Measurements from ENCODE around the gene CTNNA2. TPM values are rescaled to one million over a fixed set of nuclear protein-coding genes. Genes with fewer than 3 reads are reported as not detected.

The CTNNA2 gene
- total RNA-seq, 1 donor from 2014 or later = 43.5 TPM

DNA sequence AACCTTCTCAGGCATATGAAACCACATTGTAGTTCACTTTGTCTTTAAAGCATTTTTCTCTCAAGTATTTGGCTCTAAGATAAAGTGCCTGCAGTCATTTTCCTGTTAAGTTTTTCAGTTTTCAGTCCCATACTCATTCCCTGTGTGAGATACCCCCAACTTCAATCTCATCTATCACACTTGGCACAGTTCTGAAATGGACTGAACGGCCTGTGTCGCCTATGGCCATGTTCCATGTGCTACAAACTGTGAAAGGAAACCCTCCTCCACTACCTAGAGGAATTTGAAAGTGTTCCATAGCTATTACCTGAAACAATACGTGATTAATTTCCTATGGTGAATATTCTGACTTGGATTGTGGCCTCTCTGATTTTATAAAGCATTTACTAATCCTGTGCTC, 319.1 kb downstream of the CTNNA2 start:
- no peak for TF ChIP-seq EZH2phosphoT487 (IDR thresholded peaks at IDR 0.05)
- TF ChIP-seq, protein P1, sequence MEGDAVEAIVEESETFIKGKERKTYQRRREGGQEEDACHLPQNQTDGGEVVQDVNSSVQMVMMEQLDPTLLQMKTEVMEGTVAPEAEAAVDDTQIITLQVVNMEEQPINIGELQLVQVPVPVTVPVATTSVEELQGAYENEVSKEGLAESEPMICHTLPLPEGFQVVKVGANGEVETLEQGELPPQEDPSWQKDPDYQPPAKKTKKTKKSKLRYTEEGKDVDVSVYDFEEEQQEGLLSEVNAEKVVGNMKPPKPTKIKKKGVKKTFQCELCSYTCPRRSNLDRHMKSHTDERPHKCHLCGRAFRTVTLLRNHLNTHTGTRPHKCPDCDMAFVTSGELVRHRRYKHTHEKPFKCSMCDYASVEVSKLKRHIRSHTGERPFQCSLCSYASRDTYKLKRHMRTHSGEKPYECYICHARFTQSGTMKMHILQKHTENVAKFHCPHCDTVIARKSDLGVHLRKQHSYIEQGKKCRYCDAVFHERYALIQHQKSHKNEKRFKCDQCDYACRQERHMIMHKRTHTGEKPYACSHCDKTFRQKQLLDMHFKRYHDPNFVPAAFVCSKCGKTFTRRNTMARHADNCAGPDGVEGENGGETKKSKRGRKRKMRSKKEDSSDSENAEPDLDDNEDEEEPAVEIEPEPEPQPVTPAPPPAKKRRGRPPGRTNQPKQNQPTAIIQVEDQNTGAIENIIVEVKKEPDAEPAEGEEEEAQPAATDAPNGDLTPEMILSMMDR (IDR thresholded peaks at IDR 0.05) = no peak
- no peak for TF ChIP-seq EZH2 (IDR thresholded peaks at IDR 0.05)
- H3K4me1 Mint-ChIP-seq = peaks cover 25% of the 10 kb centered on the region
- H3K4me1 ChIP-seq = peaks cover 16% of the 10 kb centered on the region
- no peaks in the 10 kb centered on the region for H3K27me3 Mint-ChIP-seq (ENCODE audit: insufficient read depth, low read depth)
- no peak overlapping the region for H3K4me3 ChIP-seq
- H3K79me2 ChIP-seq (ENCODE audit: low read depth) = no peaks in the 10 kb centered on the region
- no peak overlapping the region for H3K9ac ChIP-seq
- peaks cover 3% of the 10 kb centered on the region for H3K9me3 ChIP-seq (ENCODE audit: low read depth)
- no peak overlapping the region for H2AFZ ChIP-seq (replicated peaks)
- H3F3A ChIP-seq (ENCODE audit: low read depth) = peaks cover 8% of the 10 kb centered on the region
- no peaks in the 10 kb centered on the region for H3K27me3 ChIP-seq
- no peak overlapping the region for H3K4me2 ChIP-seq
- no peaks in the 10 kb centered on the region for H3K36me3 ChIP-seq
- H3K4me3 Mint-ChIP-seq = no peak overlapping the region
- H3K27ac Mint-ChIP-seq = peak overlapping the region; percentile 97
- no peaks in the 10 kb centered on the region for H3K36me3 Mint-ChIP-seq
- no peak overlapping the region for H3K27ac ChIP-seq
- peaks cover 3% of the 10 kb centered on the region for H3K9me3 Mint-ChIP-seq
- DNase-seq (ENCODE audit: low spot score) = no peak
- no peaks in the 10 kb centered on the region for H4K20me1 ChIP-seq (ENCODE audit: low read depth)

DNA sequence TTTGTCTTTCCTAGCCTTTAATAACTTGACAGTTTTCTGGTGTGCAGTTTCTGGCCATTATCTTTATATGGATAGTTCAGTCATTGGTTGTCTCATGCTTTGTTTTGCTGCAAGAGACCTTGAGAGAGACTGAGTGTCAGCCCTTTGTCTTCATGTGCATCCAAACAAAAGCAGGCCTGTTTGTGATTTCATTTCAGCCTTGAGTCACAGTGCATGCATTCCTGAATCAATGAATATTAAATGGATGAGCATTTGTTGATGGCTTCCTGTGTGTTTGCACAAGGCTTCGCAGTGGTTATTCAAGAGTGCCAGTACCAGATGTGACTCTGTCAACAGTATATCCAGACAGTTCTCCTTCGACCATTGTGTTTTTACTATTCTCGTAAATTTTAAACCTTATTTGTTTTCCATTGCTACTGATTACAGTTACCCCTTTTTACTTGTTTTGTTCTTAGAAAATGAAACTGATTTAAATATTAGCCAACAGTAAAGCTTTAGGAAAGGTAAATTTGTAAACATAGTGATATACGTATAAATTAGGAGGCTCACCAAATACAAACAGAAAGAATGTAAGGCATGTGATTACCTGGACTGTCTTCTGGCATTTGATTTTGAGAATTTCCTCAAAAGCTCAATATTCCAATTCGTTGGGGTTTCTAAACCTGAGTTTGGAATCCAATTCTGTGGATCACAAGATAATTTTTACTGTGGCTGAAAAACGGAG, 319.8 kb downstream of the CTNNA2 start:
- Mint-ChIP-seq H3K27ac (peak overlapping the region; percentile 97), H3K27me3 (ENCODE audit: insufficient read depth, low read depth) (no peaks in the 10 kb centered on the region), H3K4me1 (peaks cover 25% of the 10 kb centered on the region), H3K36me3 (peaks cover 2% of the 10 kb centered on the region), H3K4me3 (no peak overlapping the region), H3K9me3 (peaks cover 3% of the 10 kb centered on the region)
- Histone ChIP-seq H3K27ac (peak overlapping the region; percentile 39), H3K9me3 (ENCODE audit: low read depth) (peaks cover 3% of the 10 kb centered on the region), H3K27me3 (no peaks in the 10 kb centered on the region), H3F3A (ENCODE audit: low read depth) (peaks cover 8% of the 10 kb centered on the region), H3K36me3 (no peaks in the 10 kb centered on the region), H3K4me1 (peaks cover 16% of the 10 kb centered on the region), H4K20me1 (ENCODE audit: low read depth) (no peaks in the 10 kb centered on the region), H3K79me2 (ENCODE audit: low read depth) (no peaks in the 10 kb centered on the region), H3K4me3 (no peak overlapping the region), H3K4me2 (peak overlapping the region; percentile 7), H2AFZ (replicated peaks) (no peak overlapping the region), H3K9ac (no peak overlapping the region)
- TF ChIP-seq EZH2 (IDR thresholded peaks at IDR 0.05) = no peak
- DNase-seq (ENCODE audit: low spot score) = peak; percentile 39

DNA sequence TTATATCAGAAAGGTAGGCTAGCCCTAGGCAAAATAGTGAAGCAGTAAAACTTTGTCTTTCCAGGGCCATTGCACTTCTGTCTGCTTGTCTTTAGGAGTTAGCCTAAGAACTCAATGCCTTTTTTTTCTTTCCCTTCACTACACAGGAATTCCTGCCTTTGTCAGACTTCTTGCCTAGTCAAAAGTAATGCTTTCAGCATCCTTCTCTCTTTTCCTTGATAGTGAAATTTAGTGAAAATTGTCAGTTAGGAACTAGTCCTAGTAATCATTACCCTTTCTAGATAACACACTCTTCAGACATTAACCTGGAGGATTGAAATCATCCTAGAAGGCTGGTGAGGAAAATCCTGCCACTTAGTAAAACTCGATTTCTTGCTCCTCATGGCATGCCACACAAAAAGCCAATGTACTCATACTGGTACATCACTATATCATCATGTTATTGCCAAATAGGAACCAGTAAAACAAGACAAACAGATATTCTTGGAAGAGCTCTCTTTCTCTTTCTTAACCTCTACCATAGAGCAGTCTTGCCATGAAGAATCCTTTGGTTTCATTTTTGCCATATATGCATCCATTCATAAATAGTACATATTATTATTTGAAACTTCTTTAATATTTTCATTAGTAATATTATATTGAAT, 320.5 kb downstream of the CTNNA2 start:
- Mint-ChIP-seq H3K9me3 (peaks cover 3% of the 10 kb centered on the region), H3K4me1 (peaks cover 25% of the 10 kb centered on the region), H3K36me3 (peaks cover 3% of the 10 kb centered on the region), H3K4me3 (no peak overlapping the region), H3K27me3 (ENCODE audit: insufficient read depth, low read depth) (no peaks in the 10 kb centered on the region), H3K27ac (peak overlapping the region; percentile 65)
- Histone ChIP-seq H3K4me3 (no peak overlapping the region), H3K9me3 (ENCODE audit: low read depth) (peaks cover 3% of the 10 kb centered on the region), H3K27me3 (no peaks in the 10 kb centered on the region), H3K4me1 (peaks cover 16% of the 10 kb centered on the region), H3F3A (ENCODE audit: low read depth) (peaks cover 8% of the 10 kb centered on the region), H3K27ac (peak overlapping the region; percentile 39), H3K4me2 (peak overlapping the region; percentile 7), H3K9ac (no peak overlapping the region), H3K79me2 (ENCODE audit: low read depth) (no peaks in the 10 kb centered on the region), H4K20me1 (ENCODE audit: low read depth) (no peaks in the 10 kb centered on the region), H3K36me3 (no peaks in the 10 kb centered on the region), H2AFZ (replicated peaks) (no peak overlapping the region)
- TF ChIP-seq, protein P1 (IDR thresholded peaks at IDR 0.05) = no peak
- TF ChIP-seq EZH2 (IDR thresholded peaks at IDR 0.05) (no peak), EZH2phosphoT487 (IDR thresholded peaks at IDR 0.05) (no peak)
- DNase-seq (ENCODE audit: low spot score) = peak; percentile 40

DNA sequence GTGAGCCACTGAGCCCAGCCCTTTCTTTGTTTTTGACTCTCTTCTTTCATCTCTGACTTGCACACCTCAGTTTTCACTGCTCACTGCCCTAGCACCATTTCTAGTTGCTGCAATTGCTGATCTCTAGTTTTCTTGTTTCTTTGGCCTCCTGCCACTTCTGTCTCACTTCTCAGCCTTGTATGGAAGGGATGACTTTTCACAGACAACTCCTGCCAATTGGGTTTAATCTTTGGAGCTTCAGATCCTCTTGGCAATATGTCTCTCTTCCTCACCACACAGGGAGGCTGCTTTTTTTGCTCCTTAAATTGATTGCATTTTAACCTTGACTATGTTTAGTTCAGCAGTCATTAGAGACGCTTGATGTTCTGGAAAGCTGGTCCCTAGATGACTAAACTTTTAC, 323.1 kb downstream of the CTNNA2 start:
- no peak overlapping the region for H3K4me2 ChIP-seq
- Mint-ChIP-seq H3K36me3 (peaks cover 6% of the 10 kb centered on the region), H3K4me1 (peaks cover 25% of the 10 kb centered on the region), H3K27ac (no peak overlapping the region), H3K27me3 (ENCODE audit: insufficient read depth, low read depth) (no peaks in the 10 kb centered on the region), H3K4me3 (no peak overlapping the region), H3K9me3 (peaks cover 8% of the 10 kb centered on the region)
- H3K79me2 ChIP-seq (ENCODE audit: low read depth) = no peaks in the 10 kb centered on the region
- no peak overlapping the region for H3K4me3 ChIP-seq
- peaks cover 16% of the 10 kb centered on the region for H3K4me1 ChIP-seq
- no peak overlapping the region for H2AFZ ChIP-seq (replicated peaks)
- no peaks in the 10 kb centered on the region for H4K20me1 ChIP-seq (ENCODE audit: low read depth)
- H3K36me3 ChIP-seq = no peaks in the 10 kb centered on the region
- H3K9ac ChIP-seq = no peak overlapping the region
- DNase-seq (ENCODE audit: low spot score) = no peak
- TF ChIP-seq EZH2 (IDR thresholded peaks at IDR 0.05) (no peak), EZH2phosphoT487 (IDR thresholded peaks at IDR 0.05) (no peak)
- TF ChIP-seq, protein P1 (IDR thresholded peaks at IDR 0.05) = no peak
- no peak overlapping the region for H3K27ac ChIP-seq
- H3K9me3 ChIP-seq (ENCODE audit: low read depth) = peaks cover 3% of the 10 kb centered on the region
- H3K27me3 ChIP-seq = no peaks in the 10 kb centered on the region
- H3F3A ChIP-seq (ENCODE audit: low read depth) = peaks cover 8% of the 10 kb centered on the region

All from neural progenitor cell (in vitro differentiated cells).